Epithelial cell of proximal tubule (primary cell): ENCODE results near the gene PLXDC1. TPM values are rescaled to one million over a fixed set of nuclear protein-coding genes. Genes with fewer than 3 reads are reported as not detected.

Experiments
- DNase-seq: peaks from one replicate; pipeline ENCODE4 v3.0.0-alpha.2; 2011; ENCODE audit warnings: low read depth
- H3K4me3 ChIP-seq: 2 replicates; pipeline ENCODE4 v1.5.1; 2011; ENCODE audit warnings: low read depth, mild to moderate bottlenecking, low read length
- CTCF ChIP-seq: conservative IDR thresholded peaks from 2 replicates; pipeline ENCODE4 v1.5.1; 2012; ENCODE audit warnings: low read depth, mild to moderate bottlenecking, low read length
- total RNA-seq: library from RNA; depleted of rRNA; stranded (reverse); fragments of >200 nt; gene quantifications from 2 replicates; pipeline ENCODE4 v1.2.3, GENCODE V29; 2015

Gene PLXDC1
- not detected in 2 replicates for total RNA-seq

- TF ChIP-seq CTCF = no peak
Measured at GRCh38 chr17:39151150-39151942, at the start of gene PLXDC1. Gene PLXDC1 (minus strand): TSS chr17:39151637. CDS start chr17:39151437, 200 bp downstream.

GRCh38 chr17:39200957-39201510 is 49.6 kb upstream of the PLXDC1 start:
- no peak for DNase-seq
- no peak for TF ChIP-seq CTCF
- peak overlapping the region; percentile 92 for H3K4me3 ChIP-seq

More at GRCh38 chr17:39151150-39151942, at the start of gene PLXDC1:
- DNase-seq = no peak
- peak within 1 kb of the TSS; percentile 75 for H3K4me3 ChIP-seq

GRCh38 chr17:39200070-39200879 is 48.8 kb upstream of the PLXDC1 start, which contains the start of gene RPL19:
Gene RPL19 (plus strand): TSS chr17:39200283. CDS start chr17:39200345, 62 bp downstream.
- peak within 1 kb of the TSS; percentile 92 for H3K4me3 ChIP-seq
- TF ChIP-seq CTCF = no peak
- no peak for DNase-seq

DNA sequence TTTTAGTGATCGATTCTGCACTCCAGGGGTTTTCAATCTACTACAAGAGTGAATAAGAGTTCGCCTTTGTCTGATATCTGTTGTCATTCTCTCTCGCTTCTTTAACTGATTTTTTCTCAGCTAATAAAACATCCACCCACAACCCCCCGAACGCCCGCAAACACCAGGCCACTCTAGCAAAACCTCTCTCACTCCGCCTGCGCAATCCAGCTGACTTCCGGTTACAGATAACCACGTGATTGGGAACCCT is 48.3 kb upstream of the PLXDC1 start:
- peak overlapping the region; percentile 92 for H3K4me3 ChIP-seq
- peak; percentile 83 for DNase-seq
- no peak for TF ChIP-seq CTCF

- peak overlapping the region; percentile 78 for H3K4me3 ChIP-seq
- DNase-seq = no peak
- no peak for TF ChIP-seq CTCF
Measured at GRCh38 chr17:39198186-39198566, 46.7 kb upstream of the PLXDC1 start.

DNA sequence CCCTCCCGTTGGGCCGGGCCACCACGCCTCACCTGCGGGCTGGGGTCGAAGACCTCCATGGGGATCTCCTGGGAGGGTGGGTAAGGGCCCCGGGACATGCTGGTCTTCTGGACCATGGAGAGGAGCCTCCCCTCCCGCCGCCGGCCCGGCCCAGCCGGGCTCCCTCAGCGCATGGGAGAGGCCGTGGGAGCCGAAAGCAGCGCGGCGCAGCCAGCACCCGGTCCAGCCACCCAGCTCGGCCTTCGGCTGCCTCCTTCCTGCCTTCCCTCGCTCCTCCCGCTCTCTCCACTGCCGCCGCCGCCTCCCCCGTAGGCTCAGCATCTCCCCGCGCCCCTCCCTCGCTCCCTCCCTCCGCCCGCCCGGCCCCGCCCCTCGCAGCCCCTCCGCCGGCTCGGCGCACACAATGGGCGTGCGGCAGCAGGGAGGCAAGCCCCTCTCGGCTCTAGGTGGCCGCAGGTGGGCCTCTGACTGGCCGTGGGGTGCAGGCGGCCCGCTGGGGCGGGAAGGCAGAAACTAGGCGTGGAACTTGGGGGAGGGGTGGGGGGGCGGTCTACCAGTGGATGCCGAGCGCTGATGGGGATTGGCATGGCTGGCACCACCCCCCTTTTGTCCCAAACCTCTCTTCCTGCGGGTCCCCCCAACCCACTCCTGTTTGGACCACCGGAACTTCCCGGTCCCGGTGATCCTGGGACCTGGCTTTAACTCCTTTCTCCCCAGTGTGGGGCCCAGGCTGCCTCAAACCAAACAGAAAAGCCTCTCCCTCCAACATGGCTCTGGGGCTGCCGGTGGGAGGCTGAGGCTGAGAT is 46.1 kb upstream of the PLXDC1 start, which contains the start of gene CACNB1:
CACNB1 (minus strand) TSS at position 290 of the 806 bp plus-strand sequence; CDS start at position 116, 174 bp downstream.
- DNase-seq = no peak
- peak within 1 kb of the TSS; percentile 78 for H3K4me3 ChIP-seq
- no peak for TF ChIP-seq CTCF
